Trophoblast cell (in vitro differentiated cells and primary cell): Measurements from ENCODE around the gene TCF23.

Source experiments
- DNase-seq, 2 donors: peaks; one replicate each; pipeline ENCODE4 v3.0.0-alpha.2; 2016
- H2AFZ ChIP-seq: 2 replicates; pipeline ENCODE4 v1.6.1; 2013; ENCODE audit warnings: low read length, moderate library complexity, mild to moderate bottlenecking; ENCODE audit not compliant: insufficient read depth, poor library complexity
- H2AK5ac ChIP-seq: 2 replicates; pipeline ENCODE4 v1.6.1; 2013; ENCODE audit warnings: mild to moderate bottlenecking, low read length
- H2BK120ac ChIP-seq: 2 replicates; pipeline ENCODE4 v1.6.1; 2013; ENCODE audit warnings: low read length, mild to moderate bottlenecking, moderate library complexity; ENCODE audit not compliant: insufficient read depth, poor library complexity
- H2BK12ac ChIP-seq: 2 replicates; pipeline ENCODE4 v1.6.1; 2013; ENCODE audit warnings: mild to moderate bottlenecking, low read length, moderate library complexity
- H2BK5ac ChIP-seq: 2 replicates; pipeline ENCODE4 v1.6.1; 2013; ENCODE audit warnings: low read length, low read depth, moderate library complexity, mild to moderate bottlenecking; ENCODE audit not compliant: poor library complexity
- H3K14ac ChIP-seq: 2 replicates; pipeline ENCODE4 v1.6.1; 2013; ENCODE audit warnings: mild to moderate bottlenecking, low read length
- H3K18ac ChIP-seq: 2 replicates; pipeline ENCODE4 v1.6.1; 2013; ENCODE audit warnings: mild to moderate bottlenecking, low read length
- H3K23ac ChIP-seq: 2 replicates; pipeline ENCODE4 v1.6.1; 2013; ENCODE audit warnings: low read length
- H3K27ac ChIP-seq: 2 replicates; pipeline ENCODE4 v1.5.1; 2013; ENCODE audit warnings: low read depth, mild to moderate bottlenecking, inconsistent platforms, low read length, moderate library complexity
- H3K27me3 ChIP-seq: 2 replicates; pipeline ENCODE4 v1.6.1; 2013; ENCODE audit warnings: inconsistent platforms, mild to moderate bottlenecking, low read length, moderate library complexity; ENCODE audit not compliant: insufficient read depth
- H3K36me3 ChIP-seq, 2 experiments: 1 replicate in 1 of 2; 2 replicates in 1 of 2; pipeline ENCODE4 v1.6.1; 2013; ENCODE audit warnings: low read length in 2 of 2, mild to moderate bottlenecking in 2 of 2, moderate library complexity in 1 of 2; ENCODE audit not compliant: insufficient read depth in 2 of 2, control insufficient read depth in 1 of 2
- H3K4ac ChIP-seq: 2 replicates; pipeline ENCODE4 v1.6.1; 2013; ENCODE audit warnings: low read depth, mild to moderate bottlenecking, low read length, moderate library complexity
- H3K4me1 ChIP-seq, 2 experiments: 1 replicate in 1 of 2; 2 replicates in 1 of 2; pipeline ENCODE4 v1.6.1; 2013; ENCODE audit warnings: low read length in 2 of 2, mild to moderate bottlenecking in 2 of 2, moderate library complexity in 1 of 2; ENCODE audit not compliant: insufficient read depth in 2 of 2, control insufficient read depth in 1 of 2
- H3K4me2 ChIP-seq: 2 replicates; pipeline ENCODE4 v1.6.1; 2013; ENCODE audit warnings: inconsistent platforms, mild to moderate bottlenecking, low read length, moderate library complexity
- H3K4me3 ChIP-seq: 2 replicates; pipeline ENCODE4 v1.5.1; 2013; ENCODE audit warnings: mild to moderate bottlenecking, low read depth, low read length, inconsistent platforms
- H3K79me1 ChIP-seq: one replicate; pipeline ENCODE4 v1.6.1; 2013; ENCODE audit warnings: low read length
- H3K79me2 ChIP-seq: 2 replicates; pipeline ENCODE4 v1.6.1; 2013; ENCODE audit warnings: low read length, mild to moderate bottlenecking; ENCODE audit not compliant: control insufficient read depth, insufficient read depth, poor library complexity
- H3K9ac ChIP-seq: 2 replicates; pipeline ENCODE4 v1.6.1; 2013; ENCODE audit warnings: mild to moderate bottlenecking, low read length
- H3K9me3 ChIP-seq: 2 replicates; pipeline ENCODE4 v1.6.1; 2013; ENCODE audit warnings: low read depth, mild to moderate bottlenecking, control low read depth, inconsistent platforms, low read length; ENCODE audit not compliant: insufficient read depth
- H4K12ac ChIP-seq: 2 replicates; pipeline ENCODE4 v1.6.1; 2013; ENCODE audit warnings: low read depth, mild to moderate bottlenecking, low read length, moderate library complexity
- H4K8ac ChIP-seq: 2 replicates; pipeline ENCODE4 v1.6.1; 2013; ENCODE audit warnings: low read depth, mild to moderate bottlenecking, low read length, moderate library complexity
- H4K91ac ChIP-seq: one replicate; pipeline ENCODE4 v1.6.1; 2013; ENCODE audit warnings: low read depth, mild to moderate bottlenecking, low read length, moderate library complexity
- WGBS: extraction: QIAGEN DNeasy Blood & Tissue Kit; methylation state at CpG from one replicate; pipeline ENCODE4 v1.1.7; 2013; ENCODE audit warnings: missing lambda C conversion rate; ENCODE audit not compliant: insufficient read length, insufficient coverage; ENCODE audit errors: extremely low coverage; 5-methylcytosine and 5-hydroxymethylcytosine counted together

TCF23 gene

GRCh38 chr2:27152796-27153464, 4.1 kb downstream of the TCF23 start:
- Histone ChIP-seq H3K18ac (no peak overlapping the region), H2BK5ac (no peak overlapping the region), H3K9me3 (no peaks in the 10 kb centered on the region), H4K8ac (no peak overlapping the region), H3K4me2 (no peak overlapping the region), H3K9ac (no peak overlapping the region), H3K79me1 (no peaks in the 10 kb centered on the region), H3K27ac (no peak overlapping the region), H2AK5ac (no peak overlapping the region), H2AFZ (no peak overlapping the region), H3K27me3 (no peaks in the 10 kb centered on the region), H3K4me3 (no peak overlapping the region), H3K4me1 (peaks cover 0 to 4% of the 10 kb centered on the region in 2 experiments), H3K4ac (no peak overlapping the region), H2BK120ac (no peak overlapping the region), H3K79me2 (no peaks in the 10 kb centered on the region), H3K14ac (no peak overlapping the region), H2BK12ac (no peak overlapping the region), H3K23ac (no peak overlapping the region), H4K12ac (no peak overlapping the region), H3K36me3 (no peaks in the 10 kb centered on the region), H4K91ac (no peak overlapping the region)
- peak in 1 of 2 donors; percentile 15 for DNase-seq
- WGBS, result no CpG with 5 or more reads among the region's 2 CpGs

- Histone ChIP-seq H3K4ac (no peak overlapping the region), H3K4me3 (no peak overlapping the region), H3K27ac (no peak overlapping the region), H3K79me2 (no peaks in the 10 kb centered on the region), H3K14ac (no peak overlapping the region), H3K27me3 (no peaks in the 10 kb centered on the region), H3K79me1 (no peaks in the 10 kb centered on the region), H3K9me3 (no peaks in the 10 kb centered on the region), H3K36me3 (no peaks in the 10 kb centered on the region), H4K12ac (no peak overlapping the region), H3K4me1 (peaks cover 0 to 4% of the 10 kb centered on the region in 2 experiments), H2BK120ac (no peak overlapping the region), H2BK12ac (no peak overlapping the region), H4K8ac (no peak overlapping the region), H3K4me2 (no peak overlapping the region), H2AK5ac (no peak overlapping the region), H4K91ac (no peak overlapping the region), H3K9ac (no peak overlapping the region), H2AFZ (no peak overlapping the region), H3K18ac (no peak overlapping the region), H3K23ac (no peak overlapping the region), H2BK5ac (no peak overlapping the region)
- WGBS, result no CpG with 5 or more reads among the region's 6 CpGs
- no peak for DNase-seq
These were observed 5.7 kb downstream of the TCF23 start for GRCh38 chr2:27154488-27154887.

- Histone ChIP-seq H2BK12ac (no peak overlapping the region), H2BK120ac (no peak overlapping the region), H4K12ac (no peak overlapping the region), H2AFZ (no peak overlapping the region), H4K8ac (no peak overlapping the region), H3K4me3 (no peak overlapping the region), H2AK5ac (no peak overlapping the region), H3K9me3 (no peaks in the 10 kb centered on the region), H3K36me3 (no peaks in the 10 kb centered on the region), H3K18ac (no peak overlapping the region), H2BK5ac (no peak overlapping the region), H3K4ac (no peak overlapping the region), H3K79me2 (no peaks in the 10 kb centered on the region), H3K4me2 (no peak overlapping the region), H3K27ac (no peak overlapping the region), H4K91ac (no peak overlapping the region), H3K79me1 (no peaks in the 10 kb centered on the region), H3K23ac (no peak overlapping the region), H3K4me1 (peaks cover 0 to 4% of the 10 kb centered on the region in 2 experiments), H3K9ac (no peak overlapping the region), H3K27me3 (no peaks in the 10 kb centered on the region), H3K14ac (no peak overlapping the region)
- no CpG with 5 or more reads among the region's 9 CpGs for WGBS
- DNase-seq, result no peak
These were observed 6.3 kb downstream of the TCF23 start for GRCh38 chr2:27155069-27155520.

- Histone ChIP-seq H2AFZ (no peak overlapping the region), H3K23ac (no peak overlapping the region), H3K18ac (no peak overlapping the region), H3K9ac (no peak overlapping the region), H3K14ac (no peak overlapping the region), H3K79me1 (no peaks in the 10 kb centered on the region), H3K4me3 (no peak overlapping the region), H3K9me3 (no peaks in the 10 kb centered on the region), H3K27me3 (no peaks in the 10 kb centered on the region), H3K4ac (no peak overlapping the region), H3K4me2 (no peak overlapping the region), H3K4me1 (no peaks in the 10 kb centered on the region), H4K12ac (no peak overlapping the region), H3K79me2 (no peaks in the 10 kb centered on the region), H3K36me3 (no peaks in the 10 kb centered on the region), H4K8ac (no peak overlapping the region), H4K91ac (no peak overlapping the region), H2BK5ac (no peak overlapping the region), H3K27ac (no peak overlapping the region), H2BK12ac (no peak overlapping the region), H2BK120ac (no peak overlapping the region), H2AK5ac (no peak overlapping the region)
- WGBS, result no CpG with 5 or more reads among the region's 6 CpGs
- no peak for DNase-seq
These were observed 9.7 kb downstream of the TCF23 start for GRCh38 chr2:27158468-27158867.
